DMS79 treated with DMSO at 0.1 percent for 48 hours (cell line): Measurements from ENCODE around the gene MAN1C1.
A peak's percentile ranks its signal among the peaks of the same experiment; 100 is the strongest.

Experiments
- DNase-seq: peaks from one replicate; lab custom pipeline; 2025; lab: John Stamatoyannopoulos, UW

The MAN1C1 gene

DNA sequence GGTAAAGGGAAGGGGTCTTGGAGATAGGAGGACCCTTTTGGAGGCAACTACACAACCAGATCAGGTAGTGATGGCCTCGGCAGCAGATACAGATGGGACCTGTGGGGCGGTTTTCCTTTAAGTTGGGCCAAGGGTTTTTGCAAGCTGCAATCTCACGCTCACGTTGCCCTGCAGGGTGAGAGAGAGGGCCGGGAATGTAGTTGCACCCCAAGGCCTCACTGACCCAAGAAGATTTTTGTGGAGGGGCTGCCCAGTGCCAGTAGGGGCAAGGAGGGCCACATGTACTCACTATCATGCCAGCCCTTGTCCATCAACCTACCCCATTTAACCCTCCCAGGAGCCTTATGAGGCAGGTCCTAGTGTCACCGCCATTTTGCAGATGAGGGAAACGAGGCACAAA lies 125.7 kb downstream of the MAN1C1 start:
- DNase-seq = no peak

DNA sequence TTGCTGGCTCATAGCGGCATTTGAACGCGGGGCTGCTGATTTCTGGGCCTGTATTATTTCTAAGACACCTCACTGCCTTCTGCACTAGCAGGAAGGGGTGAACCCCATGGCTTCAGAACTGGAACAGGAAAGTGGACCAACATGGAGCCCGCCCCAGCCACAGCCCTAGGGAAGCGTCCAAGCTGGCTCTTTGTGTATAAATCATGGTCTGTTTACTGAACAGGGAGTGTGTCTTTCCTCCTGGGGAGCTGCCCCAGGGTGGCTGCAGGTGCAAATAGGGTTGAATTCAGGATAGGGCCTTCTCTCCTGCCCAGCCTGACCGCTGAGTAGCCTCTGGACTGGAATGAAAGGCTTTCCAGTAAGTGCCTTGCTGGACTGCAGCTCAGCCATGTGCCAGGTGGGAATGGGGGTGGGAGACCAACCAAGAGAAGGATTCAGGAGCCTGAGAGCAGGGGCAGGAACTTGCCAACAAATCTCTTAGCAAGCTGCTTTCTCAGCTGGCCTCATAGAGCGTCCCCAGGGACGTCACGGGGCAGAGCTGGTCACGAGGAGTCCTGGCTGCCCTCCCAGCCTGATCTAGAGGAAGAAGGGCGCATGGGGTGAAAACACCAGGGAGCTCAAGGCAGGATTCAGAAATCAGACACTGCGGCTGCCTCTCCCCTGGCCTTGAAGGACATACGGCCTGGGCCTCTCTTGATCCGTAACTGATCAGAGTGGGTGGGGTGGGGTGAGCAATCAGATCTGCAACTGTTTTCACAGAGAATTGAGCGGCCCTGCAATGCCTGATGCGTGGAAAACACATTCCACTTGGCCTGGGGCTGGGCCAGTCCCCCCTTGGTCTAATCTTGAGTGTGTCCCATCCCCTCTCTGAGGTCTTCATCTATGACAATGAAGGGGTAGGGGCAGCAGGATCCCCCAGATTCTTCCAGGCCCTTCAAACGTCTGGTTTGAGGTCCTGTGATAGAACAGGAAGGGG lies 126.9 kb downstream of the MAN1C1 start:
- peak; percentile 86 for DNase-seq

DNA sequence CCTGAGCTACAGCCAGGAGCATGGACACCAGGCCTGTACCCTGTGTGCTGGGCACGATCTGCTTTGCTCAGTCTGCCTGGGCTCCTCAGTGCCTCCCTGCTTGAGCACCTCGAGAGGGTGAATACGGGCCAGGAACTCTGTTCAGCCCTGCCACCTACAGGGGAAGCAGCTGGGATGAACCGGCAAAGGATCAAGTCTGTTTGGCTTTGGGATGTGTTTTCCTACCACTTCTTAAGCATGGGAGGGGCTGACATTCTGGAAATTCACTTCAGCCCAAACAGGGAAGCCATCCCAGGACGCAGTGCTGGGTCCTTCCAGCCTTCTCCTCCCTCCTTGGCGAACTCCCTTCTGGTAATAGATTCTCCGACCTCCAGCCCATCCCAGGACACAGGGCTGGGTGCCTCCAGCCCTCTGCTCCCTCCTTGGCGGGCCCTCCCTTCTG lies 127.6 kb downstream of the MAN1C1 start:
- DNase-seq = peak; percentile 73

DNA sequence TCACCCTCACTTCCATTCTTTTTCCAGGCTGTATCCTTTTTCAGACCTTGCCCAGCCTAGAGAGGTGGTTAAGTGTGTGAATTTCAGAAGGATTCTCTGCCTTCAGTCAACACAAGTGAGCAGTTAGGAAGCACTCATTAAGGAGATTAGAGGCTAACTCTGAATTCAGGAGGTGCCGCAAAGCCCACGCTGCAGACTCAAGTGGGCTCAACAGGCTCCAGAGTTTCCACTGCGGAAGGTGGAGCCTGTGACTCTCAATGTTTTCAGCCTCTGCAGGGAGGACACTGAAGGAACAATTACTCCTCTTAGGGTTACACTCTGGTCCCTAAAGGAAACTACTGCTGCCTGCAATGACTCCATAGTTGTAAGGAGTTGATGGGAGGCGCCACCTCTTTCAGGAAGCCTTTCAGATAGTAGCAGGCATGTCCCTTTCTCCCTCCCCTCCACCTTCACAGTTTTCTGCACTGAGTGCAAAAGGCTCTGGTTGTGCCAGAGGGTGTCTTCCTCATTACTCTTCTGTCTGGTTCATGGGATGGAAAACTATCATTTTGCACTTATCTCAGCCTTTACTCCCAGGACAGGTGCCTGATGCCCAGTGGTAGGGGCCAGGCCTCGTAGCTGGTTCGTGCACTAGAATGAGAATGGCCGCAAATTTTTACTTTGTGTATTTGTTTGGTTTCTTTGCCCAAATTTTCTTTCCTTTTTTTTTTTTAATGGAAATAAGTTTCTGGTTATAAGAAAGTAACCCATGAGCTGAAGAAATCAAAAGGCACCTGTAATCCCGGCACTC lies 128.2 kb downstream of the MAN1C1 start:
- peak; percentile 29 for DNase-seq

DNA sequence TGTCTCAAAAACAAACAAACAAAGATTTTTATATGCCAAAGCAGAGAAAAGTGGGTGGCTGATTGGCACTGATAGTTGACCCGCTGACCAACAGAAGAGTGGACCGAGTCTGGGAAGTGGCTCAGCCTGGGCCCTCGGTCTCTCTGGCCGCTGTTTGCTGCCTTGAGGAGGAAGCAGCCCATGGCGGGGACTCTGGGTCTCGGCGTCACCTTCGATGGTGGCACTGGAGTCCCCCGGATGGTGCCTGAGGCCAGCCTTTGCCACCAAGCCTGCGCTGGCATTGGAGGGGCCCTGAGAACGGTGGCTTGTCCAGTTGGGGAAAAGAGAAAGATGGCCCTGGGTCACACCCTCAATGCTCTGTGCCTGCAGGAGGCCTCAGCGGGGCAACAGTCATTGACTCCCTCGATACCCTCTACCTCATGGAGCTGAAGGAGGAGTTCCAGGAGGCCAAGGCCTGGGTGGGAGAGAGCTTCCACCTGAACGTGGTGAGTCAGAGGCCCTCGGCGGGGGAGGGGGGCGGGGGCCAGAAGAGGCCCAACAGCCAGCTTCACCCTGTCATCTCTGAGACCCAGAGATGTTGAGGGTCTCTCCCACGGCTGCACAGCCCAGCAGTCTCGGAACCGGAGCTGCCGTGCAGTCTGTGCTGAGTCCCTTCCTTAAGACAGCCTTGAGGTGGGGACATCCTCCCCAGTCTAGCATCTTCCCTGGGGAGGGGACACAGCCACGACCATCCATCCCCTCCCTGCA lies 129.9 kb downstream of the MAN1C1 start:
- no peak for DNase-seq

DNA sequence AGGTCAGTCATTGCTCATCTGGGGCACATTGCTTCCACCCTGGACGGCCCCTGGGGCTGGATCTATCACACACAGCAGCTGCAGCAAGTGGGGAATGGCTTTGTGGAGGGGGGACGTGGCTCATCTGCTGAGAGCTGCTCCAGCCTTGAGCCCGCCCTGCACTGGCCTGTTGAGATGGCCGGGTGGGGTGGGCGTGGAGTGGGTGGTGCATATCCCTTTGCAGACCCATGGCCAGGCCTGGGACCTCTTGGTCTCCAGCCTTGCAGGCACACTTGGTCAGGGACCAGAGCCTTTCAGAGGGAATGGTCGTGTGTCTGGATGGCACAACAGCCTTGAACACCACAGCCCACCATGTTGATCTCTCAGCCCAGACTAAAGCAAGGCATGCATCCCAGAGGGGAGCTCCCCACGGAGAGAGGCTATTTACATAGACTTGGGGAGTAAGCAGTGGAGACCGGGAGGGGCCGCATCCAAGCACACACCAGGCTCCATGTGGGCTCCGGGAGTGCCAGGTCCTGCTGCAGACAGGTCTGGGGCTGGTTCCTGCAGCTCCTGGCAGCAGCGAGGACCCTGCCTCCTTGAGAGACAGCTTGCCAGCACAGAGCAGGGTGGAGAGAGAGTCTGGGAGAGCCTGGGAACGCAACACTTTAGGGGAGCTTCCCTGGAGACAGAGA lies 130.6 kb downstream of the MAN1C1 start:
- DNase-seq = no peak

DNA sequence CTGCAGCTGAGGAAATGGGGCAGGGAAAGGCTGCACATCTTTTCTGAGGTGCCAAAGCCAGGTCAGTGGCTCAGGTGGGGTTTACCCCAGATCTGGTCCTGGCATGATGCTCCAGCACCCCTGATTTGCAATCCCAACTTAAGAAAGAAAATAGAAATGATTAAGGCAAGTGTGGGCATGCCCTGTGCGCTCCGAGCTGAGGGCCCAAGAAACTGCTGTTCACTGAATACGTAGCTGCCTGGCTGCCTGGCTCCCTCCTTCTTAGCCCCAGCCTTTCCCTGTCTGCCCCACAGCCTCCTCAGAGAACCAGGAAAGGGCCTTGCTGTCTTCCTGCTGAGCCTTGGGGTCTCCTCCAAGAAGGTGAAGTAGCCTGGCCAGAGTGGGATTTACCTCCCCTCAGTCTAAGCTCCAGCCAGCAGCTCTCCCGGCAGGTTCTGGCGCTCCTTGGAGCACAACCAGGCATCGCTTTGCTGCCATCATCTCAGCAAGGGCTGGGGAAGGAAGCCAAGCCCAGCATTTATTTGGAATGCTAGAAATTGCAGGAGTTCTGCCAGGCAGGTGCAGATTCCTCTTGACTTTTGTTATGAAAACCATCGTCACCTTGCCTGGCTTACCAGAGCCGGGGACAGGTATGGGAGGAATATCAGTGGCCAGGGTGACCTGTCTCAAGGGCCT lies 132.1 kb downstream of the MAN1C1 start:
- peak; percentile 97 for DNase-seq

DNA sequence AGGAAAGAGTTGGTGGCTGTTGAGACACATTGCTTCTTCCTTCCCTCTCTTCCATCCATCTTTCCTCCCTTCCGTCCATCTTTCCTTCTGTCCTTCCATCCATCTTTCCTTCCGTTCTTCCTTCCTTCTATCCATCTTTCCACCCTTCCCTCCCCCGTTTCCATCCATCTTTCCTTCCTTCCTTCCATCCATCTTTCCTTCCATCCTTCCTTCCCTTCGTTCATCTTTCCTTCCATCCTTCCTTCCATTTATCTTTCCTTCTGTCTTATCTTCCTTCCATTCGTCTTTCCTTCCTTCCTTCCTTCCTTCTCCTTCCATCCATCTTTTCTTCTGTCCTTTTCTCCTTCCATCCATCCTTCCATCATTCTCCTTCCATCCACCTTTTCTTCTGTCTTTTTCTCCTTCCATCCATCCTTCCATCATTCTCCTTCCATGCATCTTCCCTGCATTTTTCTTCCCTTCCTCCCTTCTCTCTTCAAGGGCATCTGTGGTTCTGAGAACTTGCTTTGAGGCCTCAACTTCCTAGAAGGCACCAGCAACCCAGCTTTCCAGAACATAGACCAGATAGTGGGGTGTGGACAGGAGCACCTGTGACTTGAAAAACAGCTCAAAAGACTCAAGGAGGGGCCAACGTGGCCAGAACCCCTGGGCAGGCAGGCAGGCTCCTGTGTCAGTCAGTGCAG lies 134.5 kb downstream of the MAN1C1 start:
- DNase-seq = no peak

DNA sequence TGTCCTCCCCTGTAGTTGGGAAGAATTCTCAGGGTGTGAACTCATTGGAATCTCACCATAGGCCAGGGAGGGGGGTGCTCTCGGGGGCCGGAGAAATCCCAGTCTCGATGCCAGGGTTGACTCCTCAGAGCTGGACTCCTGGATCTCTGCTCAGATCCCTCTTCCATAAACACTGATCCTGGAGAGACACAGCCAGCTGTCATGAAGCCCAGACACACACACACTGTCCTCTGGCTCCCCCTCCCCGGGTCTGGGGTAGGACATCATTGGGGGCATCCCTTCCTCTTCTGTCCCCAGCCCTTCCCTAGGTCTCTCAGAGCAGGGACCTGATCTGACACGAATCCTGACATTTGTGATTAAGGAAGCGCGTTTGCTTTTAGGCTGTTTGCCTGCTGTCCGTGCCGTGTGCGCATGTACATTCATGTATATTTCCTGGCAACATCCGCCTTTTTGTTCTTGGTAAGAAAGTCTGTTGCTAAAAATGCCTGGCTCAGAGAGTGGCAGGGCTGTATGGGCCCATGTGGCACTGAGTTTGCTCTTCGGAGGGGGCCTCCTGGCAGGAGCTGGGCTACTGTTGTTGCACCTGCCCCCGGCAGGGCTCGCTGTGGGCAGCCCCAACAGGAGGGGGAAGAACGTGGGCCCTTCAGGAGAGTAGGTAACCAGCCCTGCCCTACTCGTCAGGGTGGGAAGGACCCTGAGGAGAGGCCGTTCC lies 138.0 kb downstream of the MAN1C1 start:
- no peak for DNase-seq

DNA sequence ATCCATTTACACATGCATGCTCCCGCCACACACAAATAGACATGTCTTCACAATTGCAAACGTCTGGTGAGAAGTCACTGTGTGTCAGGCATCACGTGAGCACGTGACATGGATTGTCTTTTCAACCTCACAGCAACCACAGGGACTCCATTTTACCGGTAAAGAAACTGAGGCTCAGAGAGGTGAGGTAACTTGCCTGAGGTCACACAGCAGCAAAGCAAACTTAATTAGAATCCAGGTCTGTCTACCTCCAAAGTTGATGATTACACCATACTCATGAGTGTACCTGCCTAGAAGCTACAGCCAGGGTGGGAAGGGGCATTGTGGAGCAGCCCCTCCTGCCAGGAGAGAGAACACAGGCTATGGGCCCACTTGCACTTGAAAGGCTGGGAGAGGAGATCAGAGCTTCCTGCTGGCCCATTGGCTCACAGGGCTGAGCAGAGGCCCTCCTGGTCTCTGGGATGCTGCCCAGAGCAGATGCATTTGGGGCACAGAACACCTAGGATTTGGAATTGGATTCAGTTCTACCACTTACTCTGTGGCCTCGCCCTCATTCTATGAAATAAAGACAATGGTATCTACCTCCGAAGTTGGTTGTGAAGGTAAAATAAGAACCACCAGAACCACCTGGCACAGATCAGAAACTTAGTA lies 139.0 kb downstream of the MAN1C1 start:
- no peak for DNase-seq

DNA sequence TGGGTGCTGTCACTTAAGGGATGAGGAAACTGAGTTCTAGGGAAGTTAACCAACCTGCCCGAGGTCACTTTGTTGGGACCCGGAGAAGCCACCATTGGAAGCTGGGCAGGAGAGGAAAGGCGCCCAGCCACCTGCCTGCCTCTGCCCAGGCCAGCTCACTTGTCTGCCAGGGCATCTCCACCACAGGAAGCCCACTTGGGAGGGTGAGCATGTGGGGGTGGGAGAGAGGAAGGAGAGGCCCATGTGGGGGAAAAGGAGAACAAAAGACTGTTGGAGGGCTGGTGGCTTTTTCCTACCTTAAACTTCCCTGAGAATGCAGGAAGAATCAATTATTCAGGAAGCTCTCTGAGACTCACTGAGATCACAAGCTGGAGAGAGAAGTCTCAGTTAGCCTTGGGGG lies 139.6 kb downstream of the MAN1C1 start:
- no peak for DNase-seq

DNA sequence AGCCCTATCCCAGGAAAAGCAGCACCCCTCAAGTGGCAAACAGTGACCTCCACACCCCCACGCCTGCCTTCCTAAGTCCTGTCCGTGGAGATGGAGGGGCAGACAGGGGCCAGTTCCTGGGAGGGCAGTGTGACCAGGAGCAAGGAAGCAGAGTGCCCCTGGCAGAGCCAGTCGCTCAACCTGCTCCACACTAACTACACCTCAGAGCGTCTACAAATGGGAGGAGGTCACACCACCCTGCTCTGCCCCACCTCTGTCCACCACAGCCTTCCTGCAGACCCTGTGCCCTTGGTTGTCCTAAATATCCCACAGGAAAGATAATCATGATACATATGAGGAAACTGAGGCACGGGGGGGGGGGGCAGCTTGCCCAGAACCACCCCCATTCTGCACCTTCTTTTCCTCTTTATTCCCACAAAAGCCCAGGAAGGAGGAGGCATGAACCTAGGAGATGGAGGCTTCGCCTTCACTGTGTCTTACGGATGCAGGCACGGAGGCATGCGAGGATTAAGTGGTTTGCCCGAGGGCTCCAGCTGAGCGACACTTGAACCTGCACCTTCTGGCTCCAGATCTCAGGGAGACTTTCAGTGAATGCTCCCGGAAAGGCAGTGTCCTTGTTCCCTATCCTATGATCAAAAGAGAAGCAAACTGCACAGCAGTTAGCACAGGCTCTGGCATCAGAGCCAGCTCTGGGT lies 140.7 kb downstream of the MAN1C1 start:
- DNase-seq = no peak

DNA sequence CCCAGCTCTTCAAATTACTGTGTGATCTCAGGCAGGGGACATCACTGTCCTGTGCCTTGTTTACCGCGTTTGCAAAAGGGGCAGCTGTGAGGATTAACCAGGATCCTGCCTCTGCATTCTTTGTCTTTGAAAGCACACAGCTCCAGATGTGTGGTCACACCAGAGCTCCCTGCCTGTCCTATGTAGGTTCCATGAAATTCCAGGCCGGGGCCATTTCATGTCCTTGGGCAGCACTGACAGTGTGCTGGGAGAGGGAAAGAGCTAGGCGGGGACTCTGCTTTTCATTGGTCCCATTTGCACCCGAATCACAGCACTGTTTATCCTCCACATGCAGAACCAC lies 141.2 kb downstream of the MAN1C1 start:
- no peak for DNase-seq

DNA sequence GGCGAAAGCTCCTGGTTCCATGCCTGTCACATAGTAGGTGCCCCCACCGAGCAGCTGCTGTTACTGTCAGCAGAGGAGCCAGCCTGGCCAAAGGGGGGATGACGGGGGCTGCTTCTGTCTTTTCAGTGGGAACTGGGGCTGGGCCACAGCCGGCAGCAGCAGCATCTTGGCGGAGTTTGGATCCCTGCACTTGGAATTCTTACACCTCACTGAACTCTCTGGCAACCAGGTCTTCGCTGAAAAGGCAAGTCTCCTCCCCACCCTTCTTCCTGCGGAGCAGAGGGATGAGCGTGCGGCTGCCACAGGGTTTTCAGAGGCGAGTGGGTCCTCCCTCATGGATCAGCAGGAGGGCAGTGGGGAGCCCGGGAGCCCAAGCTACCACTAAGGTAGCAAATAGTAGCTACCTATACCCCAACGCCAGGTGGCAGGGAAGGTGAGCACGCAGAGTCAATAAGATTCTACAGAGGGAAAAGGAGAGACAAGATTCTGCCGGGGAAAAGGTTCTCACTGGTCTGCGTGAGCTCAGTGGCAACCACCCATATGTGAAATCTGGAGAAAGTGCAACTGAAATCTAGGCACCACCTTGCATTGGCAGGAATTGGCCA lies 142.0 kb downstream of the MAN1C1 start:
- DNase-seq = no peak

DNA sequence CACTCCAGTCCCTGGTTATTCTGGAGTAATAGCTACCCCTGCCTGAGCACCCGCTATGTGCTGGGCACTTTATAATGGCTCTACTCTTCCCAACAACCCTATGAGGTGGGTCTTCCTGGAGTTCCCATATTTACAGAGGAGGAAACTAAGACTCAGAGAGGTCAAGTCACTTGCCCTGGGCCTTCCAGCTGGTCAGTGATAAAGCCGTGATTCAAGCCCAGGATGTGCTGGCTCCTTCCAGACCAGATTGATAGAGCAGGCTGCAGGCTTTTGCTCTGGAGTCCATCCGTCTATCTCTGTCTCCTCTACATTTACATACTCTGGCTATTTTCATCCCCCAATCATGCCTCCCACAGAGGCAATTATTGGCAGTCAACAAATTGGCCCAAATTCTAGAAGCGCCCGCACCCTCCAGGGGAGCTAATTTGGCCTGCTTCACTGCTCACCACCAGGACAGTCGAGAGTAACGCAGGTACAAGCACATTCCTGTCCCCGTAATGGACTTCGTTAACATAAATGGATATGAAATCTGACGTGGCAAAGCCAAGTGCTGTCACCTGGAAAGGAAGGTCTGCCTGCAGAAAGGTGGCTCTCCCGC lies 143.6 kb downstream of the MAN1C1 start:
- peak; percentile 55 for DNase-seq

DNA sequence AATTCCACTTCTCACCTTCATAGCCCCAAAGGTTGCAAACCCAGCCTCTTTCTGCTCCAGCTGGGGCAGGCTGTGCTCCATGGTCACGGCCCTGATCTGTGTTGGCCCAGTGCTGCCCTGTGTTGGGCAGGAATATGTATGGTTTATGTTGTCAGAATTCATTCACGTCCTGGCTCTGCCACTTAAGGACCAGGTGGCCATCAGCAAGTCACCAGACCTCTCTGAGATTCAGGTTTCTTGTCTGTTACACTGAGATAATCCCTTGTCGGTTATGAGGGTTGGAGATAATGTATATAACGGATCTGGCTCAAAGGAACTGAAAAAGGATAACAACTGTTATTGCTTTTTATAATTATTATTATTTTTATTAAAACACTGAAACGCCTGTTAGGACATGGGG lies 144.3 kb downstream of the MAN1C1 start:
- no peak for DNase-seq

DNA sequence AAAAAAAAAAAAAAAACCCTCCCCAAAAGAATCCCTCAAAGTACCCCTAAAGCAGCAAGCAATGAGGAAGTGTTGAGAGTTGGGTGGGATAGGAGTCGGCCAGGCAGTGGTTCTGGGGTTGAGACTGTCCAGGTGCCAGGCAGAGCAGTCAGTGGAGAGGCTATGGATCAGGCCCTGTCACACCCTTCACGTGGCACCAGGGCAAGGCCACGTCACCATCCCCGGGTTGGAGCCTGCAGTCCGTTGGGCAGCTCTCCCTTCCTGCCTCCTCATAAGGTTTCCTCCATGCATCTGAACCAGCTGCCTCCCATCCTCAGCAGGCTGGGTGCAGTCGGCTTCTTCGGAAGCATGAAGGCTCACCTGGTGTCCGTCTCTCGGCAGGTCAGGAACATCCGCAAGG lies 146.9 kb downstream of the MAN1C1 start:
- no peak for DNase-seq
